ENCODE measurements around the gene KLK5.

KLK5 gene

DNA sequence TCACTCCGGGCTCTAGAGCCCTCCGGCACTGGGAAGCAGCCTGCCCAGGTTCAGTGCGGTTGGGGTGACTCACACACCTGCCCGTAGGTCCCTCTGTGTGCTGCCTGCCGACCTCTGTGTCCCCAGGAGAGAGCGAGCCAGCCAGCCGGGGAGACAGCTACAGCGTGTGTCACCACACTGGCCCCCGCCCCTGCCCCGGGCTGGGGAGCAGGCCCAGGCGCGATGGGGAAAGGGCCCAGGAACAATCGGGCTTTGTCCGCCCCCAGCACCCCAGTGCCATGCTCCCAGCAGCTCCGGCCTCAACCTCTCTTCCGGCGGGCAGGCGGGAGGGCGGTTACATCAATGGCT, 16.5 kb upstream of the KLK5 start, which contains the start of gene KLK6:
TSS of gene KLK6 (minus strand) at position 179 of the 348 bp plus-strand sequence. CDS start 1,487 bp downstream, outside the sequence.
- Histone ChIP-seq H3K27me3 (replicated peaks; ENCODE audit: insufficient read depth, low read length) (peaks cover 10% of the 10 kb centered on the region; the same call in 1 of the 2 replicates), H2AFZ (ENCODE audit: low read length) (no peak within 1 kb of the TSS), H3K4me2 (ENCODE audit: low read depth, low read length) (no peak within 1 kb of the TSS), H3K9ac (ENCODE audit: low read length) (no peak within 1 kb of the TSS), H3K9me2 (replicated peaks; ENCODE audit: insufficient read depth, low read length) (no peaks in the 10 kb centered on the region), H3K27ac (ENCODE audit: low read length) (no peak within 1 kb of the TSS), H3K4me3 (ENCODE audit: low read length) (no peak within 1 kb of the TSS), H3F3A (ENCODE audit: insufficient read depth, low read length) (no peaks in the 10 kb centered on the region), H3K36me3 (replicated peaks; ENCODE audit: insufficient read depth, low read length) (no peaks in the 10 kb centered on the region), H3K79me2 (ENCODE audit: low read length) (no peaks in the 10 kb centered on the region), H4K20me1 (ENCODE audit: insufficient read depth, low read length) (no peaks in the 10 kb centered on the region), H3K9me3 (replicated peaks; ENCODE audit: insufficient read depth, low read length) (no peaks in the 10 kb centered on the region), H3K4me1 (ENCODE audit: low read length) (no peaks in the 10 kb centered on the region)
- TF ChIP-seq EZH2phosphoT487 (IDR thresholded peaks at IDR 0.05; ENCODE audit: low read length) = no peak
- TF ChIP-seq, protein P1, sequence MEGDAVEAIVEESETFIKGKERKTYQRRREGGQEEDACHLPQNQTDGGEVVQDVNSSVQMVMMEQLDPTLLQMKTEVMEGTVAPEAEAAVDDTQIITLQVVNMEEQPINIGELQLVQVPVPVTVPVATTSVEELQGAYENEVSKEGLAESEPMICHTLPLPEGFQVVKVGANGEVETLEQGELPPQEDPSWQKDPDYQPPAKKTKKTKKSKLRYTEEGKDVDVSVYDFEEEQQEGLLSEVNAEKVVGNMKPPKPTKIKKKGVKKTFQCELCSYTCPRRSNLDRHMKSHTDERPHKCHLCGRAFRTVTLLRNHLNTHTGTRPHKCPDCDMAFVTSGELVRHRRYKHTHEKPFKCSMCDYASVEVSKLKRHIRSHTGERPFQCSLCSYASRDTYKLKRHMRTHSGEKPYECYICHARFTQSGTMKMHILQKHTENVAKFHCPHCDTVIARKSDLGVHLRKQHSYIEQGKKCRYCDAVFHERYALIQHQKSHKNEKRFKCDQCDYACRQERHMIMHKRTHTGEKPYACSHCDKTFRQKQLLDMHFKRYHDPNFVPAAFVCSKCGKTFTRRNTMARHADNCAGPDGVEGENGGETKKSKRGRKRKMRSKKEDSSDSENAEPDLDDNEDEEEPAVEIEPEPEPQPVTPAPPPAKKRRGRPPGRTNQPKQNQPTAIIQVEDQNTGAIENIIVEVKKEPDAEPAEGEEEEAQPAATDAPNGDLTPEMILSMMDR (IDR thresholded peaks at IDR 0.05; ENCODE audit: low read length) = no peak
- TF ChIP-seq EZH2 (optimal IDR thresholded peaks at IDR 0.05; ENCODE audit: low read depth, low read length) = no peak
- DNase-seq = no peak

DNA sequence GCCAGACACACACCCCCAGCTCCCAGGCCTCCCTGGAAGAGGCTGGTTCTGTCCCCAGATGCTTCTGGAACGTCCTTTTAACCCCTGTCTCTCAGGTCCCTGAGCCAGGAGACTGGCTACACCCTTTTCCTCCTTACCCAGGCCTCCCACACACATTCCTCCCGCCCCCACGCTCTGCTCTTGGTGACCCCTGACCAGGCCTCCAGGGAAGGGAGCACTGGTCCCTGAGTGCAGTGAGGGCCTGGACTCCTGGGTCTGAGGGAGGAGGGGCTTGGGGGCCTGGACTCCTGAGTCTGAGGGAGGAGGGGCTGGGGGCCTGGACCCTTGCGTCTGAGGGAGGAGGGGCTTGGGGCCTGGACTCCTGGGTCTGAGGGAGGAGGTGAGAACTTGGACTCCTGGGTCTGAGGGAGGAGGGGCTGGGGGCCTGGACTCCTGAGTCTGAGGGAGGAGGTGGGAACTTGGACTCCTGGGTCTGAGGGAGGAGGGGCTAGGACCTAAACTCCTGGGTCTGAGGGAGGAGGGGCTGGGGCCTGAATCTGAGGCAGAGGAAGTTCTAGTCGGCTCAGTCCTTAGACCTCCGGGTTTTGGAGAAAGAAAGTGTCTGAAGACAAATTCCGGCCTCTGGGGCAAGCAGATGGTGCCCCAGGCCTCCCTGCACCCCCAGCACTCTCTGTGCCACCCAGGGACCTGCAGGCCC, 16.0 kb upstream of the KLK5 start:
- Histone ChIP-seq H3K9me3 (replicated peaks; ENCODE audit: insufficient read depth, low read length) (no peaks in the 10 kb centered on the region), H3K27me3 (replicated peaks; ENCODE audit: insufficient read depth, low read length) (peaks cover 12% of the 10 kb centered on the region; the same call in 1 of the 2 replicates), H3K4me1 (ENCODE audit: low read length) (no peaks in the 10 kb centered on the region), H3K4me2 (ENCODE audit: low read depth, low read length) (no peak overlapping the region), H2AFZ (ENCODE audit: low read length) (no peak overlapping the region), H3K27ac (ENCODE audit: low read length) (no peak overlapping the region), H3F3A (ENCODE audit: insufficient read depth, low read length) (no peaks in the 10 kb centered on the region), H3K9ac (ENCODE audit: low read length) (no peak overlapping the region), H3K4me3 (ENCODE audit: low read length) (no peak overlapping the region), H3K36me3 (replicated peaks; ENCODE audit: insufficient read depth, low read length) (no peaks in the 10 kb centered on the region), H3K9me2 (replicated peaks; ENCODE audit: insufficient read depth, low read length) (no peaks in the 10 kb centered on the region), H3K79me2 (ENCODE audit: low read length) (no peaks in the 10 kb centered on the region), H4K20me1 (ENCODE audit: insufficient read depth, low read length) (no peaks in the 10 kb centered on the region)
- TF ChIP-seq EZH2phosphoT487 (IDR thresholded peaks at IDR 0.05; ENCODE audit: low read length) = no peak
- TF ChIP-seq EZH2 (optimal IDR thresholded peaks at IDR 0.05; ENCODE audit: low read depth, low read length) = no peak
- TF ChIP-seq, protein P1 (IDR thresholded peaks at IDR 0.05; ENCODE audit: low read length) = no peak
- DNase-seq = no peak

DNA sequence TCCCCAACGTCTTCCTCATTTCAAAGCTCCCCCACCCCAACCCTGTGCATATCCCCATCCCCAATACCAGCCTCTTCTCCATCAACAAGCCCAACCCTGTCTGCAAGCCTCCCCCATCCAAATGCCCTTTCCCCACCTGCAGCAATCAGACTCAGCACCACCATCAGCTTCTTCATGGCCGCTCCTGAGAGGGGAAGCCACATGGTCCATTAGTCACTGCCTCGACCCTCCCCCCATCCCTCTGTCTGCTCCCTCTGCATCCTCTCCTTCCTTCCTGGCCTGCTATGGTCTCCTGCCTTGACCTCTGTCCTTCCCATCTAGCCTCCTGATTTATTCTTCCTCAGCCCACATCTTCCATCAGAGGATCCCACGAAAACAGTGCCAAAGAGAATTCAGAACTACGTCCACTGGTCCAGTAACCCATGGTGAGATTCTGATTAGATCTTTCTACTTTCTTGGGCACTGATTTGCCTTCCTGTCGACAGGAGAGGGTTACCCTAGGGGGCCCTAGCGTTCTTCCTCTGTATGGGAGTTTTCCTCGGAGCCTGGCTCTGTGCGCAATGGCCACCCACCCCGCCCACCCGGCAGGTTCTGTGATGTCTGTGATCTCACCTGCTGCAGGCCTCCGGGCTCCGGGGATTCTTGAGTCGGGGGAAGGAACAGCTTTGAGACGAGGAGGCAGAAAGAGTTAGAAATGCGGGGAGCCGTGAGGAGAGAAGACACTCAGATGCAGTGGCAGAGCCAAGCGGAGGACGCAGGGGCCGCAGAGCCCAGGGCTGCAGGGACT, 15.3 kb upstream of the KLK5 start:
- no peak overlapping the region for H2AFZ ChIP-seq (ENCODE audit: low read length)
- H3F3A ChIP-seq (ENCODE audit: insufficient read depth, low read length) = no peaks in the 10 kb centered on the region
- no peak for DNase-seq
- no peaks in the 10 kb centered on the region for H3K4me1 ChIP-seq (ENCODE audit: low read length)
- H3K79me2 ChIP-seq (ENCODE audit: low read length) = no peaks in the 10 kb centered on the region
- H3K27me3 ChIP-seq (replicated peaks; ENCODE audit: insufficient read depth, low read length) = peaks cover 15% of the 10 kb centered on the region; the same call in 1 of the 2 replicates
- no peaks in the 10 kb centered on the region for H3K36me3 ChIP-seq (replicated peaks; ENCODE audit: insufficient read depth, low read length)
- no peaks in the 10 kb centered on the region for H3K9me2 ChIP-seq (replicated peaks; ENCODE audit: insufficient read depth, low read length)
- no peaks in the 10 kb centered on the region for H3K9me3 ChIP-seq (replicated peaks; ENCODE audit: insufficient read depth, low read length)
- no peak overlapping the region for H3K4me3 ChIP-seq (ENCODE audit: low read length)
- H4K20me1 ChIP-seq (ENCODE audit: insufficient read depth, low read length) = no peaks in the 10 kb centered on the region
- H3K9ac ChIP-seq (ENCODE audit: low read length) = no peak overlapping the region
- TF ChIP-seq, protein P1 (IDR thresholded peaks at IDR 0.05; ENCODE audit: low read length) = no peak
- TF ChIP-seq EZH2 (optimal IDR thresholded peaks at IDR 0.05; ENCODE audit: low read depth, low read length) (no peak), EZH2phosphoT487 (IDR thresholded peaks at IDR 0.05; ENCODE audit: low read length) (no peak)
- no peak overlapping the region for H3K4me2 ChIP-seq (ENCODE audit: low read depth, low read length)
- no peak overlapping the region for H3K27ac ChIP-seq (ENCODE audit: low read length)

Data from MM.1S (cell line).